Measurements from ENCODE around the gene REEP6.

Gene REEP6

GRCh38 chr19:1503925-1504773, 13.2 kb downstream of the REEP6 start:
- no peak for TF ChIP-seq POLR2AphosphoS5 (IDR thresholded peaks at IDR 0.05; ENCODE audit: low read depth, low read length)
- TF ChIP-seq REST (IDR thresholded peaks at IDR 0.05; ENCODE audit: insufficient read depth in 1 of 2, low read depth in 2 of 2, low read length in 2 of 2) = no peak
- TF ChIP-seq FOXP2 (optimal IDR thresholded peaks at IDR 0.05; ENCODE audit: borderline replicate concordance, extremely low read depth, extremely low read length, insufficient read depth) = no peak
- TF ChIP-seq SIN3A (IDR thresholded peaks at IDR 0.05; ENCODE audit: borderline replicate concordance, insufficient read depth, low read length) = no peak
- TF ChIP-seq TAF1 (IDR thresholded peaks at IDR 0.05; ENCODE audit: borderline replicate concordance, insufficient read depth, low read length) = no peak

GRCh38 chr19:1505012-1505411, 14.0 kb downstream of the REEP6 start:
- TF ChIP-seq SIN3A (IDR thresholded peaks at IDR 0.05; ENCODE audit: borderline replicate concordance, insufficient read depth, low read length) = no peak
- TF ChIP-seq TAF1 (IDR thresholded peaks at IDR 0.05; ENCODE audit: borderline replicate concordance, insufficient read depth, low read length) = no peak
- no peak for TF ChIP-seq FOXP2 (optimal IDR thresholded peaks at IDR 0.05; ENCODE audit: borderline replicate concordance, extremely low read depth, extremely low read length, insufficient read depth)
- TF ChIP-seq POLR2AphosphoS5 (IDR thresholded peaks at IDR 0.05; ENCODE audit: low read depth, low read length) = no peak
- no peak for TF ChIP-seq REST (IDR thresholded peaks at IDR 0.05; ENCODE audit: insufficient read depth in 1 of 2, low read depth in 2 of 2, low read length in 2 of 2)

DNA sequence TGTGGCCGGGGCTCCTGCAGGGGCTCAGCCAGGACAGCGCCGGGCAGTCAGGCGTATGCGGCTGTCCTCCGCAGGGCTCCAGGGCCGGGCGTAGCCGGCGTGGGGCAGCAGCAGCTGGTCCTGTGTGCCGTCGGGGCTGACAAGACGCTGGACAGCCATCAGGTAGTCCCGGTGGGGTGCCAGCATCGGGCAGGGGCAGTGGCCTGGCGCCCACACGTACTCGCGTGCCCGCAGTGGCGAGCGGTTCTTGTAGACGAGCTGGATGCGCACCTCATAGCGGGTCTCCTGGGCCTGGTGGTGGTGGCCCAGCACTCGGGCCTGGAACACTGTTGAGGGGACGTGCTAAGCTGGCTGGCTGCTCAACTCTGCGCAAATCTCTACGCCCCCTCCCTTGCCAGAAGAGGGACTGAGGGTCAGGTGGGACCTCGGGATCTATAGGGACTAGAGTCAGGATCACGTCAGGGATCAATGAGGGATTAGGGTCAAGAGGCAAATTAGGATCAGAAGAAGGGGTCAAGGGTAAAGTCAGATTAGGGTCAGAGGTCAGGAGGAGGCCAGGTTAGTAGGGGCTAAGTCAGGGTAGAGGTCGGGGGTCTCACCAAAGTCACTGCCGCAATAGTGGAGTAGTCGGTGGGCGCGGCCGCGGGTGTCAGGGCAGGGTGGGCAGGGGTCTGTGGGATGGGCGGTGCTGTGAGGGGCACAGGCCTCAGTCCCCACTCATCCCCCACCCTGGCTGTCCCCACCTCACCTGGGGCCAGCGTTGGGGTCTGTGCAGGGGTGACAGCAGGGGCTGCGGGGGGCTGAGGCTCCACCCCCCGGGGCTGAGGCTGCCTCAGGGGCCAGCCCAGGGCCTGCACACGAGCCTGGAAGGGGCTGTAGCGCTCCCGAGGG, 15.3 kb downstream of the REEP6 start:
- TF ChIP-seq SIN3A (IDR thresholded peaks at IDR 0.05; ENCODE audit: borderline replicate concordance, insufficient read depth, low read length) (no peak), TAF1 (IDR thresholded peaks at IDR 0.05; ENCODE audit: borderline replicate concordance, insufficient read depth, low read length) (no peak), REST (IDR thresholded peaks at IDR 0.05; ENCODE audit: insufficient read depth in 1 of 2, low read depth in 2 of 2, low read length in 2 of 2) (no peak), FOXP2 (optimal IDR thresholded peaks at IDR 0.05; ENCODE audit: borderline replicate concordance, extremely low read depth, extremely low read length, insufficient read depth) (no peak), POLR2AphosphoS5 (IDR thresholded peaks at IDR 0.05; ENCODE audit: low read depth, low read length) (no peak)

DNA sequence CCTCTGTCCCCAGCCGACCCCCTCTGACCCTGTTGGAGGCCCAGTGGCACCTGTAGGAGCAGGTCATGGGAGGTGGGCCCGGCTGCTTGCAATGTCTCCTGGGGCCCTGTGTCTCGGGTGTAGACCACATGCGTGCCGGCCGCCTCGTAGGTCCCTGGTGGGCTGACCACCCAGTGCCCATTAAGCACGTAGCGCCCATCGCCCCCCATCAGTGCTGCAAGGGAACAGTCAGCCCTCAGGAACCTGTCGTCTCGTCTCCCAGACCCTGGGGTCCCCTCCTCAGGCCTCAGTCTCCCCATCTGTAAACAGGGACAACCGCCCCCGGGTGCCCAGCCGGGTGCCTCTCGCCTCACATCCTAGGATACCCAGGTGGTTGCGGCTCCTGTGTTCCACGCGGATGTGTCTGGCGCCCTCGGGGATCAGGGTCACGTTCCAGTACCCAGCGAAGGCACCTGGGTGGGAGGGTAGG, 16.2 kb downstream of the REEP6 start:
- TF ChIP-seq REST (IDR thresholded peaks at IDR 0.05; ENCODE audit: insufficient read depth in 1 of 2, low read depth in 2 of 2, low read length in 2 of 2) (no peak), POLR2AphosphoS5 (IDR thresholded peaks at IDR 0.05; ENCODE audit: low read depth, low read length) (no peak), FOXP2 (optimal IDR thresholded peaks at IDR 0.05; ENCODE audit: borderline replicate concordance, extremely low read depth, extremely low read length, insufficient read depth) (no peak), SIN3A (IDR thresholded peaks at IDR 0.05; ENCODE audit: borderline replicate concordance, insufficient read depth, low read length) (no peak), TAF1 (IDR thresholded peaks at IDR 0.05; ENCODE audit: borderline replicate concordance, insufficient read depth, low read length) (no peak)
